HepG2 (cell line): ENCODE data around the gene SLC2A2. TPM values are rescaled to one million over a fixed set of nuclear protein-coding genes. Genes with fewer than 3 reads are reported as not detected.

Source experiments
- HDAC1 ChIP-seq: sonication (generic); formaldehyde crosslinking; IDR thresholded peaks from 2 replicates; pipeline ENCODE4 v1.5.1; 2020; ENCODE audit warnings: mild to moderate bottlenecking, missing genetic modification reagents
- HDAC2 ChIP-seq: sonication (generic); formaldehyde crosslinking; IDR thresholded peaks from 2 replicates; pipeline ENCODE4 v1.4.0; 2020; ENCODE audit warnings: missing genetic modification reagents
- IKZF4 ChIP-seq: sonication (generic); formaldehyde crosslinking; IDR thresholded peaks from 2 replicates; pipeline ENCODE4 v1.5.1; 2020; ENCODE audit warnings: borderline replicate concordance, mild to moderate bottlenecking, low read depth, missing genetic modification reagents; ENCODE audit errors: not compliant biosample characterization
- NCOA2 ChIP-seq: sonication (generic); formaldehyde crosslinking; IDR thresholded peaks from 2 replicates; pipeline ENCODE4 v1.8.0; 2022; ENCODE audit warnings: inconsistent platforms
- SAFB2 ChIP-seq: sonication (generic); formaldehyde crosslinking; IDR thresholded peaks from 2 replicates; pipeline ENCODE4 v1.5.1; 2020; ENCODE audit warnings: missing genetic modification reagents, low read depth, mild to moderate bottlenecking, borderline replicate concordance
- SOX6 ChIP-seq, 2 experiments: fragments of 450-650 bp in 1 of 2; sonication (generic) in 1 of 2; formaldehyde crosslinking in 1 of 2; IDR thresholded peaks; 2 replicates each; pipeline versions ENCODE4 v1.4.0 to v1.6.1; 2017 to 2020; ENCODE audit warnings: antibody characterized with exemption in 1 of 2, mild to moderate bottlenecking in 1 of 2, missing genetic modification reagents in 1 of 2
- ZBTB38 ChIP-seq: sonication (generic); formaldehyde crosslinking; IDR thresholded peaks from 2 replicates; pipeline ENCODE4 v1.5.1; 2020; ENCODE audit warnings: mild to moderate bottlenecking, missing genetic modification reagents
- ZC3H13 ChIP-seq: sonication (generic); formaldehyde crosslinking; IDR thresholded peaks from 2 replicates; pipeline ENCODE4 v1.8.1; 2023; ENCODE audit warnings: mild to moderate bottlenecking, missing genetic modification reagents, moderate library complexity
- ZNF672 ChIP-seq: sonication (generic); formaldehyde crosslinking; IDR thresholded peaks from 2 replicates; pipeline ENCODE4 v1.8.1; 2022; ENCODE audit warnings: missing genetic modification reagents
- ZNF775 ChIP-seq: sonication (generic); formaldehyde crosslinking; IDR thresholded peaks from 2 replicates; pipeline ENCODE4 v1.4.0; 2020; ENCODE audit warnings: missing genetic modification reagents, mild to moderate bottlenecking, moderate library complexity, borderline replicate concordance
- polyA plus RNA-seq, 8 experiments: library from polyadenylated mRNA; depleted of rRNA in 3 of 8; stranded (reverse) in 7 of 8; unstranded in 1 of 8; fragments of >200 nt; fragmentation: Illumina TruSeq in 4 of 8; extraction: Trizol in 4 of 8; gene quantifications; 2 replicates each; pipeline versions ENCODE4 v1.2.1 to v1.2.3, GENCODE V29; 2011 to 2016; ENCODE audit warnings: low read depth in 4 of 8, missing spikeins in 1 of 8, mixed read lengths in 1 of 8; ENCODE audit not compliant: insufficient read depth in 1 of 8
- total RNA-seq, 5 experiments: library from RNA; depleted of rRNA; stranded (reverse); fragments of >200 nt; fragmentation: Illumina TruSeq; extraction: Trizol; gene quantifications; 2 replicates each; pipeline ENCODE4 v1.2.3, GENCODE V29; 2016; ENCODE audit warnings: low read depth in 1 of 5
- TF ChIP-seq, protein P1 (sequence below): sonication (generic); formaldehyde crosslinking; IDR thresholded peaks from 2 replicates; pipeline ENCODE4 v1.5.1; 2020; ENCODE audit warnings: mild to moderate bottlenecking, missing genetic modification reagents, borderline replicate concordance
- TF ChIP-seq, protein P2 (sequence below): sonication (generic); formaldehyde crosslinking; IDR thresholded peaks from 2 replicates; pipeline ENCODE4 v1.8.1; 2022; ENCODE audit warnings: low read depth, mild to moderate bottlenecking, missing genetic modification reagents
- TF ChIP-seq, protein P3 (sequence below): sonication (generic); formaldehyde crosslinking; IDR thresholded peaks from 2 replicates; pipeline ENCODE4 v1.4.0; 2020; ENCODE audit warnings: mild to moderate bottlenecking, missing genetic modification reagents
- TF ChIP-seq, protein P4 (sequence below): sonication (generic); formaldehyde crosslinking; IDR thresholded peaks from 2 replicates; pipeline ENCODE4 v1.4.0; 2020; ENCODE audit warnings: mild to moderate bottlenecking, low read depth, missing genetic modification reagents

Gene SLC2A2
- total and polyA plus RNA-seq, 2 of the 13 experiments (the other 11 are each of a cell fraction or from before 2014, with no cell fraction given): 19.5 to 23.2 TPM

DNA sequence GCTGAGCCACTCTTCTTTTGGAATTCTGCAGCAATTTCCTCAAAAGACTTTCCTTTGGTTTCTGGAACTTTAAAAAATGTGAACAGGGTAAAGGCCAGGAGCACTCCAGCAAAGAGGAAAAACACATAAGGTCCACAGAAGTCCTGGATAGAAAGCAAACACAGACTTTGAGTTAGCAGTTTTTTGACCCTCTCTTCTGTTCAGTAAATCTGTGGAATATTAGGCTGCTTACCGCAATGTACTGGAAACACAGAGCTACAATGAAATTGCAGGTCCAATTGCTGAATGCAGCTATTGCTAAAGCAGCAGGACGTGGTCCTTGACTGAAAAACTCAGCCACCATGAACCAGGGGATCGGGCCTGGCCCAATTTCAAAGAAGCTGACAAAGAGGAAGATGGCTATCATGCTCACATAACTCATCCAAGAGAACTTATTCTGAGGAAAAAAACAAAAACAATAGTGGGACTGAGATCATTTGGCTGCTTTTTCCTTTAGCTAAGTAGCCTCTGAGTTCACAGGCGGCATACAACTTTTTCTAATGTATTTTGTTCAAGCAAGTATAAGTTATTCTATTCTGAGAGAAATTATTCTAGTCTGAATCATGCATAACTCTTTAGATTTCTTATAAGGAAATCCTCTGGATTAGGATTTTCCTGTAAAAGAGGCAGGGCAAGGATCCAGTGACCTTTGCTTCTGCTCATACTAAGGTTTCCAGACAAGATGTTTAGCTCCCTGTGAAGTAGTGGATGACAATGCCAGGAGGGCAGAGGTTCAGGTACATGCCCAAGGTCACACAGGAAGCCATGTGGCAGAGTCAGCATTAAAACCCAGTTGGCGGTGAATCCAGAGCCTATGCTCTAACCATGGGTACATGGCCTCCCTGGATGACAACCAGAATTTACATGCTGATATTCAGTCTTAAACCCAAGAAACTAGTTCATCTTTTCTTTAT, 28.3 kb downstream of the SLC2A2 start (continued):
- TF ChIP-seq, protein P1, sequence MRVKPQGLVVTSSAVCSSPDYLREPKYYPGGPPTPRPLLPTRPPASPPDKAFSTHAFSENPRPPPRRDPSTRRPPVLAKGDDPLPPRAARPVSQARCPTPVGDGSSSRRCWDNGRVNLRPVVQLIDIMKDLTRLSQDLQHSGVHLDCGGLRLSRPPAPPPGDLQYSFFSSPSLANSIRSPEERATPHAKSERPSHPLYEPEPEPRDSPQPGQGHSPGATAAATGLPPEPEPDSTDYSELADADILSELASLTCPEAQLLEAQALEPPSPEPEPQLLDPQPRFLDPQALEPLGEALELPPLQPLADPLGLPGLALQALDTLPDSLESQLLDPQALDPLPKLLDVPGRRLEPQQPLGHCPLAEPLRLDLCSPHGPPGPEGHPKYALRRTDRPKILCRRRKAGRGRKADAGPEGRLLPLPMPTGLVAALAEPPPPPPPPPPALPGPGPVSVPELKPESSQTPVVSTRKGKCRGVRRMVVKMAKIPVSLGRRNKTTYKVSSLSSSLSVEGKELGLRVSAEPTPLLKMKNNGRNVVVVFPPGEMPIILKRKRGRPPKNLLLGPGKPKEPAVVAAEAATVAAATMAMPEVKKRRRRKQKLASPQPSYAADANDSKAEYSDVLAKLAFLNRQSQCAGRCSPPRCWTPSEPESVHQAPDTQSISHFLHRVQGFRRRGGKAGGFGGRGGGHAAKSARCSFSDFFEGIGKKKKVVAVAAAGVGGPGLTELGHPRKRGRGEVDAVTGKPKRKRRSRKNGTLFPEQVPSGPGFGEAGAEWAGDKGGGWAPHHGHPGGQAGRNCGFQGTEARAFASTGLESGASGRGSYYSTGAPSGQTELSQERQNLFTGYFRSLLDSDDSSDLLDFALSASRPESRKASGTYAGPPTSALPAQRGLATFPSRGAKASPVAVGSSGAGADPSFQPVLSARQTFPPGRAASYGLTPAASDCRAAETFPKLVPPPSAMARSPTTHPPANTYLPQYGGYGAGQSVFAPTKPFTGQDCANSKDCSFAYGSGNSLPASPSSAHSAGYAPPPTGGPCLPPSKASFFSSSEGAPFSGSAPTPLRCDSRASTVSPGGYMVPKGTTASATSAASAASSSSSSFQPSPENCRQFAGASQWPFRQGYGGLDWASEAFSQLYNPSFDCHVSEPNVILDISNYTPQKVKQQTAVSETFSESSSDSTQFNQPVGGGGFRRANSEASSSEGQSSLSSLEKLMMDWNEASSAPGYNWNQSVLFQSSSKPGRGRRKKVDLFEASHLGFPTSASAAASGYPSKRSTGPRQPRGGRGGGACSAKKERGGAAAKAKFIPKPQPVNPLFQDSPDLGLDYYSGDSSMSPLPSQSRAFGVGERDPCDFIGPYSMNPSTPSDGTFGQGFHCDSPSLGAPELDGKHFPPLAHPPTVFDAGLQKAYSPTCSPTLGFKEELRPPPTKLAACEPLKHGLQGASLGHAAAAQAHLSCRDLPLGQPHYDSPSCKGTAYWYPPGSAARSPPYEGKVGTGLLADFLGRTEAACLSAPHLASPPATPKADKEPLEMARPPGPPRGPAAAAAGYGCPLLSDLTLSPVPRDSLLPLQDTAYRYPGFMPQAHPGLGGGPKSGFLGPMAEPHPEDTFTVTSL (CRISPR knock-in tag): peak; percentile 91; the same call in 1 of the 2 replicates
- no peak; the same call in 1 of the 2 replicates for TF ChIP-seq SAFB2 (CRISPR knock-in tag)
- TF ChIP-seq, protein P2, sequence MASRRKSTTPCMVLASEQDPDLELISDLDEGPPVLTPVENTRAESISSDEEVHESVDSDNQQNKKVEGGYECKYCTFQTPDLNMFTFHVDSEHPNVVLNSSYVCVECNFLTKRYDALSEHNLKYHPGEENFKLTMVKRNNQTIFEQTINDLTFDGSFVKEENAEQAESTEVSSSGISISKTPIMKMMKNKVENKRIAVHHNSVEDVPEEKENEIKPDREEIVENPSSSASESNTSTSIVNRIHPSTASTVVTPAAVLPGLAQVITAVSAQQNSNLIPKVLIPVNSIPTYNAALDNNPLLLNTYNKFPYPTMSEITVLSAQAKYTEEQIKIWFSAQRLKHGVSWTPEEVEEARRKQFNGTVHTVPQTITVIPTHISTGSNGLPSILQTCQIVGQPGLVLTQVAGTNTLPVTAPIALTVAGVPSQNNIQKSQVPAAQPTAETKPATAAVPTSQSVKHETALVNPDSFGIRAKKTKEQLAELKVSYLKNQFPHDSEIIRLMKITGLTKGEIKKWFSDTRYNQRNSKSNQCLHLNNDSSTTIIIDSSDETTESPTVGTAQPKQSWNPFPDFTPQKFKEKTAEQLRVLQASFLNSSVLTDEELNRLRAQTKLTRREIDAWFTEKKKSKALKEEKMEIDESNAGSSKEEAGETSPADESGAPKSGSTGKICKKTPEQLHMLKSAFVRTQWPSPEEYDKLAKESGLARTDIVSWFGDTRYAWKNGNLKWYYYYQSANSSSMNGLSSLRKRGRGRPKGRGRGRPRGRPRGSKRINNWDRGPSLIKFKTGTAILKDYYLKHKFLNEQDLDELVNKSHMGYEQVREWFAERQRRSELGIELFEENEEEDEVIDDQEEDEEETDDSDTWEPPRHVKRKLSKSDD (CRISPR knock-in tag): 0 out of 2 replicates have a peak, but pooled peaks have one; percentile 49
- no peak for TF ChIP-seq ZC3H13 (CRISPR knock-in tag)
- TF ChIP-seq, protein P3, sequence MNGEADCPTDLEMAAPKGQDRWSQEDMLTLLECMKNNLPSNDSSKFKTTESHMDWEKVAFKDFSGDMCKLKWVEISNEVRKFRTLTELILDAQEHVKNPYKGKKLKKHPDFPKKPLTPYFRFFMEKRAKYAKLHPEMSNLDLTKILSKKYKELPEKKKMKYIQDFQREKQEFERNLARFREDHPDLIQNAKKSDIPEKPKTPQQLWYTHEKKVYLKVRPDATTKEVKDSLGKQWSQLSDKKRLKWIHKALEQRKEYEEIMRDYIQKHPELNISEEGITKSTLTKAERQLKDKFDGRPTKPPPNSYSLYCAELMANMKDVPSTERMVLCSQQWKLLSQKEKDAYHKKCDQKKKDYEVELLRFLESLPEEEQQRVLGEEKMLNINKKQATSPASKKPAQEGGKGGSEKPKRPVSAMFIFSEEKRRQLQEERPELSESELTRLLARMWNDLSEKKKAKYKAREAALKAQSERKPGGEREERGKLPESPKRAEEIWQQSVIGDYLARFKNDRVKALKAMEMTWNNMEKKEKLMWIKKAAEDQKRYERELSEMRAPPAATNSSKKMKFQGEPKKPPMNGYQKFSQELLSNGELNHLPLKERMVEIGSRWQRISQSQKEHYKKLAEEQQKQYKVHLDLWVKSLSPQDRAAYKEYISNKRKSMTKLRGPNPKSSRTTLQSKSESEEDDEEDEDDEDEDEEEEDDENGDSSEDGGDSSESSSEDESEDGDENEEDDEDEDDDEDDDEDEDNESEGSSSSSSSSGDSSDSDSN: no peak
- TF ChIP-seq SOX6 (IDR thresholded peaks at IDR 0.05): no peak
- TF ChIP-seq SOX6 (CRISPR knock-in tag; IDR thresholded peaks at IDR 0.05): peak; percentile 82
- no peak for TF ChIP-seq IKZF4 (CRISPR knock-in tag)
- no peak for TF ChIP-seq ZBTB38 (CRISPR knock-in tag)
- peak; percentile 43 for TF ChIP-seq HDAC1 (CRISPR knock-in tag)
- TF ChIP-seq NCOA2 (CRISPR knock-in tag): peak; percentile 90
- no peak for TF ChIP-seq ZNF672 (CRISPR knock-in tag)
- peak; percentile 91 for TF ChIP-seq HDAC2 (CRISPR knock-in tag)
- no peak for TF ChIP-seq ZNF775 (CRISPR knock-in tag)
- TF ChIP-seq, protein P4, sequence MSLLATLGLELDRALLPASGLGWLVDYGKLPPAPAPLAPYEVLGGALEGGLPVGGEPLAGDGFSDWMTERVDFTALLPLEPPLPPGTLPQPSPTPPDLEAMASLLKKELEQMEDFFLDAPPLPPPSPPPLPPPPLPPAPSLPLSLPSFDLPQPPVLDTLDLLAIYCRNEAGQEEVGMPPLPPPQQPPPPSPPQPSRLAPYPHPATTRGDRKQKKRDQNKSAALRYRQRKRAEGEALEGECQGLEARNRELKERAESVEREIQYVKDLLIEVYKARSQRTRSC (CRISPR knock-in tag): no peak
